CD4-positive, alpha-beta T cell (primary cell): ENCODE results near the gene RGR. TPM values are rescaled to one million over a fixed set of nuclear protein-coding genes. Genes with fewer than 3 reads are reported as not detected.

Experiments used
- ATAC-seq: fragments of 200-7000 bp; cut with Tn5 transposase; one replicate; pipeline ENCODE4 v1.10.0; 2022; ENCODE audit warnings: mild to moderate bottlenecking; ENCODE audit not compliant: poor library complexity
- CTCF ChIA-PET: fragments of 350-600 bp; sonication (Branson Sonifier 250); formaldehyde crosslinking; loops from one replicate; lab custom pipeline; 2021; ENCODE audit warnings: antibody characterized with exemption, inconsistent platforms; lab: Charles Lee
- POLR2A ChIA-PET: fragments of 350-600 bp; sonication (Branson Sonifier 250); formaldehyde crosslinking; loops from one replicate; lab custom pipeline; 2021; ENCODE audit warnings: antibody characterized with exemption, inconsistent platforms; lab: Charles Lee
- DNase-seq, 14 experiments: peaks; one replicate each; pipeline ENCODE4 v3.0.0-alpha.2; 2013 to 2020; ENCODE audit warnings: mixed read lengths in 2 of 14
- H3K27ac ChIP-seq, 2 donors: one replicate each; pipeline versions ENCODE4 v1.5.1 to v1.7.0; 2013; ENCODE audit warnings: low read length in 2 of 2, low read depth in 1 of 2, mild to moderate bottlenecking in 1 of 2
- H3K27me3 ChIP-seq, 2 experiments: 1 replicate in 1 of 2; 2 replicates in 1 of 2; pipeline versions ENCODE4 v1.6.1 to v1.7.0; 2013; ENCODE audit warnings: low read length in 2 of 2, control low read depth in 1 of 2, mild to moderate bottlenecking in 1 of 2, moderate library complexity in 1 of 2; ENCODE audit not compliant: insufficient read depth in 2 of 2, control insufficient read depth in 1 of 2
- H3K36me3 ChIP-seq: one replicate; pipeline ENCODE4 v1.6.1; 2013; ENCODE audit warnings: low read length, control low read depth; ENCODE audit not compliant: insufficient read depth
- H3K4me1 ChIP-seq: one replicate; pipeline ENCODE4 v1.6.1; 2013; ENCODE audit warnings: low read length, control low read depth; ENCODE audit not compliant: insufficient read depth
- H3K4me3 ChIP-seq: one replicate; pipeline ENCODE4 v1.5.1; 2013; ENCODE audit warnings: mild to moderate bottlenecking, low read length, moderate library complexity
- H3K9me3 ChIP-seq, 2 experiments: 1 replicate in 1 of 2; 2 replicates in 1 of 2; pipeline versions ENCODE4 v1.6.1 to v1.7.0; 2013; ENCODE audit warnings: low read length in 2 of 2, mild to moderate bottlenecking in 2 of 2, control low read depth in 1 of 2, moderate library complexity in 1 of 2; ENCODE audit not compliant: control insufficient read depth in 1 of 2, insufficient read depth in 1 of 2
- H3K27ac Mint-ChIP-seq: one replicate; pipeline ENCODE4 v1.8.0; 2020; ENCODE audit warnings: mixed read lengths
- H3K27me3 Mint-ChIP-seq: one replicate; pipeline ENCODE4 v1.8.0; 2021; ENCODE audit warnings: mixed read lengths
- H3K36me3 Mint-ChIP-seq: one replicate; pipeline ENCODE4 v1.8.0; 2021; ENCODE audit warnings: low read depth, mixed read lengths
- H3K4me1 Mint-ChIP-seq: one replicate; pipeline ENCODE4 v1.8.0; 2021; ENCODE audit warnings: low read depth, mixed read lengths
- H3K4me3 Mint-ChIP-seq: one replicate; pipeline ENCODE4 v1.8.0; 2020; ENCODE audit warnings: mild to moderate bottlenecking, mixed read lengths
- H3K9me3 Mint-ChIP-seq: one replicate; pipeline ENCODE4 v1.8.0; 2020; ENCODE audit warnings: mixed read lengths
- CTCF ChIP-seq: fragments of 200-600 bp; IDR thresholded peaks from one replicate; pipeline ENCODE4 v1.8.0; 2022; ENCODE audit warnings: antibody characterized with exemption, mild to moderate bottlenecking
- intact Hi-C, 2 experiments: fragments of 100-400 bp; cut with DNase I in 1 of 2; cut with micrococcal nuclease in 1 of 2; formaldehyde crosslinking; loops; one replicate each; pipeline versions ENCODE4 v1.15.1 to v1.9.0; 2023 to 2025; cut with DNase I, micrococcal nuclease
- total RNA-seq, 174 experiments: library from RNA in 2 of 174; stranded (reverse) in 2 of 174; gene quantifications; one replicate each; pipeline ENCODE4 v1.2.3 and lab custom pipeline; 2021 to 2026

The RGR gene
- total RNA-seq, 2 experiments from 2014 or later = not detected

GRCh38 chr10:84296091-84296981 is 51.5 kb downstream of the RGR start:
- intact Hi-C loops = no loop called here
- Mint-ChIP-seq H3K36me3 (no peaks in the 10 kb centered on the region), H3K4me1 (peaks cover 7% of the 10 kb centered on the region), H3K9me3 (no peaks in the 10 kb centered on the region), H3K27me3 (no peaks in the 10 kb centered on the region), H3K27ac (no peak overlapping the region), H3K4me3 (no peak overlapping the region)
- ATAC-seq = no peak
- ChIA-PET POLR2A (no interaction called here), CTCF (no interaction called here)
- Histone ChIP-seq H3K27ac (no peak overlapping the region), H3K36me3 (no peaks in the 10 kb centered on the region), H3K4me3 (no peak overlapping the region), H3K9me3 (no peaks in the 10 kb centered on the region), H3K4me1 (no peaks in the 10 kb centered on the region), H3K27me3 (no peaks in the 10 kb centered on the region)
- no peak for DNase-seq
- no peak for TF ChIP-seq CTCF

- H3K9me3 ChIP-seq = no peaks in the 10 kb centered on the region
- Mint-ChIP-seq H3K4me3 (no peak overlapping the region), H3K36me3 (no peaks in the 10 kb centered on the region), H3K27ac (no peak overlapping the region), H3K27me3 (no peaks in the 10 kb centered on the region), H3K9me3 (no peaks in the 10 kb centered on the region), H3K4me1 (peaks cover 7% of the 10 kb centered on the region)
- no peaks in the 10 kb centered on the region for H3K36me3 ChIP-seq
- H3K4me1 ChIP-seq = no peaks in the 10 kb centered on the region
- ChIA-PET POLR2A (no interaction called here), CTCF (no interaction called here)
- no peak overlapping the region for H3K27ac ChIP-seq
- H3K4me3 ChIP-seq = no peak overlapping the region
- TF ChIP-seq CTCF = no peak
- intact Hi-C loops = no loop called here
- H3K27me3 ChIP-seq = no peaks in the 10 kb centered on the region
- DNase-seq (no peak), ATAC-seq (no peak)
Observed at GRCh38 chr10:84298057-84298456, 53.2 kb downstream of the RGR start.

- ChIA-PET POLR2A (no interaction called here), CTCF (no interaction called here)
- Mint-ChIP-seq H3K4me1 (no peaks in the 10 kb centered on the region), H3K4me3 (no peak overlapping the region), H3K27me3 (no peaks in the 10 kb centered on the region), H3K9me3 (no peaks in the 10 kb centered on the region), H3K36me3 (no peaks in the 10 kb centered on the region), H3K27ac (no peak overlapping the region)
- no peaks in the 10 kb centered on the region for H3K4me1 ChIP-seq
- TF ChIP-seq CTCF = no peak
- no peak overlapping the region for H3K4me3 ChIP-seq
- ATAC-seq (no peak), DNase-seq (no peak)
- no peaks in the 10 kb centered on the region for H3K27me3 ChIP-seq
- intact Hi-C loops = no loop called here
- H3K9me3 ChIP-seq = no peaks in the 10 kb centered on the region
- no peak overlapping the region for H3K27ac ChIP-seq
- H3K36me3 ChIP-seq = no peaks in the 10 kb centered on the region
Observed at GRCh38 chr10:84302223-84302622, 57.4 kb downstream of the RGR start.
